Measurements from ENCODE around the gene CDK1.

DNA sequence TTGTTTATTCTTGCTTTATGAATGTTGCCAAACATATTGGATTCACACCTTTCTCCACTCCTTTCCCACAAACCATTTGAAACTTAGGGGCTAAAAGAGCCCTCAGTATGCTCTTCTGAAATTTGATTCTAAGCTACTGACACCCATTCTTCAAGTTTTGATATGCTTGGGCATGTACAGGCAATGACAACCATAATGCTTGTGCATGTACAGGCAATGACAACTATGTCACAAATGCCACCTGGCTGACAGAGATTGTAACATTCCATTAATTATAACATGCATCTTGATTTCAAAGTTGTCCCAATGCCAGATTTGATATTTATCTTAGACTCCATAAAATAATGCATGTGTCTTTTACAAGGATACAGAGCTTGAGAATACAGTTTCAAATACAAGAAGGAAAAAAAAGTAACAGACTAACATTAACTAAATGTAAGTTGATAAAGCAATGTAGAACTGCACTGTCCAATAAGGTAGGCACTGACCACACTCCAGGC lies 17.5 kb upstream of the CDK1 start:
- no peak for TF ChIP-seq BHLHE40 (IDR thresholded peaks at IDR 0.05; ENCODE audit: low read depth, low read length)
- no peak for TF ChIP-seq MAFK (IDR thresholded peaks at IDR 0.05; ENCODE audit: partially characterized antibody)
- TF ChIP-seq CEBPB (IDR thresholded peaks at IDR 0.05) = no peak
- TF ChIP-seq POLR2A (IDR thresholded peaks at IDR 0.05; ENCODE audit: low read length) = no peak
- TF ChIP-seq, protein P1, sequence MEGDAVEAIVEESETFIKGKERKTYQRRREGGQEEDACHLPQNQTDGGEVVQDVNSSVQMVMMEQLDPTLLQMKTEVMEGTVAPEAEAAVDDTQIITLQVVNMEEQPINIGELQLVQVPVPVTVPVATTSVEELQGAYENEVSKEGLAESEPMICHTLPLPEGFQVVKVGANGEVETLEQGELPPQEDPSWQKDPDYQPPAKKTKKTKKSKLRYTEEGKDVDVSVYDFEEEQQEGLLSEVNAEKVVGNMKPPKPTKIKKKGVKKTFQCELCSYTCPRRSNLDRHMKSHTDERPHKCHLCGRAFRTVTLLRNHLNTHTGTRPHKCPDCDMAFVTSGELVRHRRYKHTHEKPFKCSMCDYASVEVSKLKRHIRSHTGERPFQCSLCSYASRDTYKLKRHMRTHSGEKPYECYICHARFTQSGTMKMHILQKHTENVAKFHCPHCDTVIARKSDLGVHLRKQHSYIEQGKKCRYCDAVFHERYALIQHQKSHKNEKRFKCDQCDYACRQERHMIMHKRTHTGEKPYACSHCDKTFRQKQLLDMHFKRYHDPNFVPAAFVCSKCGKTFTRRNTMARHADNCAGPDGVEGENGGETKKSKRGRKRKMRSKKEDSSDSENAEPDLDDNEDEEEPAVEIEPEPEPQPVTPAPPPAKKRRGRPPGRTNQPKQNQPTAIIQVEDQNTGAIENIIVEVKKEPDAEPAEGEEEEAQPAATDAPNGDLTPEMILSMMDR (IDR thresholded peaks at IDR 0.05) = no peak
- TF ChIP-seq JUNB (IDR thresholded peaks at IDR 0.05) = no peak
- TF ChIP-seq, protein P2, sequence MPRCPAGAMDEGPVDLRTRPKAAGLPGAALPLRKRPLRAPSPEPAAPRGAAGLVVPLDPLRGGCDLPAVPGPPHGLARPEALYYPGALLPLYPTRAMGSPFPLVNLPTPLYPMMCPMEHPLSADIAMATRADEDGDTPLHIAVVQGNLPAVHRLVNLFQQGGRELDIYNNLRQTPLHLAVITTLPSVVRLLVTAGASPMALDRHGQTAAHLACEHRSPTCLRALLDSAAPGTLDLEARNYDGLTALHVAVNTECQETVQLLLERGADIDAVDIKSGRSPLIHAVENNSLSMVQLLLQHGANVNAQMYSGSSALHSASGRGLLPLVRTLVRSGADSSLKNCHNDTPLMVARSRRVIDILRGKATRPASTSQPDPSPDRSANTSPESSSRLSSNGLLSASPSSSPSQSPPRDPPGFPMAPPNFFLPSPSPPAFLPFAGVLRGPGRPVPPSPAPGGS (IDR thresholded peaks at IDR 0.05) = no peak

Measured in A549 (cell line).